GM23248 (cell line): ENCODE results near the gene RAB17. TPM values are rescaled to one million over a fixed set of nuclear protein-coding genes. Genes with fewer than 3 reads are reported as not detected.

ENCODE experiments used
- DNase-seq: peaks from one replicate; pipeline ENCODE4 v3.0.0-alpha.2; 2015
- H2AFZ ChIP-seq: fragments of 200-600 bp; sonication (generic); 2 replicates; pipeline ENCODE4 v1.6.1; 2016; ENCODE audit warnings: antibody characterized with exemption
- H3F3A ChIP-seq: fragments of 200-600 bp; sonication (generic); 2 replicates; pipeline ENCODE4 v1.6.1; 2016; ENCODE audit warnings: mild to moderate bottlenecking, antibody characterized with exemption, mixed run types; ENCODE audit not compliant: insufficient read depth
- H3K27ac ChIP-seq: fragments of 200-600 bp; sonication (generic); 2 replicates; pipeline ENCODE4 v1.5.1; 2016; ENCODE audit warnings: mild to moderate bottlenecking
- H3K27me3 ChIP-seq: fragments of 200-600 bp; sonication (generic); replicated peaks from 2 replicates; pipeline ENCODE4 v1.6.1; 2016; ENCODE audit warnings: mild to moderate bottlenecking; ENCODE audit not compliant: insufficient read depth
- H3K36me3 ChIP-seq: fragments of 200-600 bp; sonication (generic); 2 replicates; pipeline ENCODE4 v1.6.1; 2016; ENCODE audit warnings: low read depth, mild to moderate bottlenecking
- H3K4me1 ChIP-seq: fragments of 200-600 bp; sonication (generic); 2 replicates; pipeline ENCODE4 v1.6.1; 2016; ENCODE audit warnings: mild to moderate bottlenecking; ENCODE audit not compliant: insufficient read depth
- H3K4me2 ChIP-seq: fragments of 200-600 bp; sonication (generic); one replicate; pipeline ENCODE4 v1.6.1; 2016; ENCODE audit warnings: mild to moderate bottlenecking; ENCODE audit not compliant: unreplicated experiment
- H3K4me3 ChIP-seq: fragments of 200-600 bp; sonication (generic); 2 replicates; pipeline ENCODE4 v1.5.1; 2016; ENCODE audit warnings: mild to moderate bottlenecking
- H3K79me2 ChIP-seq: fragments of 200-600 bp; sonication (generic); 2 replicates; pipeline ENCODE4 v1.6.1; 2016; ENCODE audit warnings: mild to moderate bottlenecking; ENCODE audit not compliant: insufficient read depth
- H3K9ac ChIP-seq: fragments of 200-600 bp; sonication (generic); 2 replicates; pipeline ENCODE4 v1.6.1; 2016; ENCODE audit warnings: mild to moderate bottlenecking
- H3K9me2 ChIP-seq: fragments of 200-600 bp; sonication (generic); 2 replicates; pipeline ENCODE4 v1.6.1; 2016; ENCODE audit warnings: mixed run types, mild to moderate bottlenecking, moderate library complexity; ENCODE audit not compliant: insufficient read depth
- H3K9me3 ChIP-seq: fragments of 200-600 bp; sonication (generic); one replicate; pipeline ENCODE4 v1.6.1; 2017; ENCODE audit warnings: low read depth
- H4K20me1 ChIP-seq: fragments of 200-600 bp; sonication (generic); 2 replicates; pipeline ENCODE4 v1.6.0; 2016; ENCODE audit not compliant: insufficient read depth
- EZH2 ChIP-seq: fragments of 200-600 bp; sonication (generic); IDR thresholded peaks from 2 replicates; pipeline ENCODE4 v1.6.1; 2018; ENCODE audit warnings: antibody characterized with exemption, mild to moderate bottlenecking; ENCODE audit not compliant: insufficient read depth, poor library complexity, severe bottlenecking
- EZH2phosphoT487 ChIP-seq: fragments of 200-600 bp; sonication (generic); IDR thresholded peaks from 2 replicates; pipeline ENCODE4 v1.6.1; 2018; ENCODE audit warnings: antibody characterized with exemption, moderate library complexity, mild to moderate bottlenecking, low read depth; ENCODE audit not compliant: insufficient read depth
- WGBS, 2 experiments: methylation state at CpG; one replicate each; pipeline ENCODE4 v1.1.6; 2015 to 2017; ENCODE audit warnings: low lambda C conversion rate in 2 of 2, low coverage in 1 of 2; ENCODE audit errors: missing lambda C conversion rate in 2 of 2; 5-methylcytosine and 5-hydroxymethylcytosine counted together
- in situ Hi-C: fragments of 300-500 bp; cut with MboI; formaldehyde crosslinking; loops from 2 replicates; pipeline ENCODE4 v1.15.0; 2020
- polyA plus RNA-seq: library from polyadenylated mRNA; unstranded; fragments of >200 nt; fragmentation: Nextera tagmentation; extraction: Ambion mirVana; gene quantifications from 2 replicates; pipeline ENCODE4 v1.2.1, GENCODE V29; 2016
- total RNA-seq: library from RNA; depleted of rRNA; stranded (reverse); fragments of >200 nt; shearing (Covaris generic); gene quantifications from 2 replicates; pipeline ENCODE4 v1.2.3, GENCODE V29; 2014

Gene RAB17
- total and polyA plus RNA-seq, 2 experiments from 2014 or later: 1.7 TPM; not detected in 1

DNA sequence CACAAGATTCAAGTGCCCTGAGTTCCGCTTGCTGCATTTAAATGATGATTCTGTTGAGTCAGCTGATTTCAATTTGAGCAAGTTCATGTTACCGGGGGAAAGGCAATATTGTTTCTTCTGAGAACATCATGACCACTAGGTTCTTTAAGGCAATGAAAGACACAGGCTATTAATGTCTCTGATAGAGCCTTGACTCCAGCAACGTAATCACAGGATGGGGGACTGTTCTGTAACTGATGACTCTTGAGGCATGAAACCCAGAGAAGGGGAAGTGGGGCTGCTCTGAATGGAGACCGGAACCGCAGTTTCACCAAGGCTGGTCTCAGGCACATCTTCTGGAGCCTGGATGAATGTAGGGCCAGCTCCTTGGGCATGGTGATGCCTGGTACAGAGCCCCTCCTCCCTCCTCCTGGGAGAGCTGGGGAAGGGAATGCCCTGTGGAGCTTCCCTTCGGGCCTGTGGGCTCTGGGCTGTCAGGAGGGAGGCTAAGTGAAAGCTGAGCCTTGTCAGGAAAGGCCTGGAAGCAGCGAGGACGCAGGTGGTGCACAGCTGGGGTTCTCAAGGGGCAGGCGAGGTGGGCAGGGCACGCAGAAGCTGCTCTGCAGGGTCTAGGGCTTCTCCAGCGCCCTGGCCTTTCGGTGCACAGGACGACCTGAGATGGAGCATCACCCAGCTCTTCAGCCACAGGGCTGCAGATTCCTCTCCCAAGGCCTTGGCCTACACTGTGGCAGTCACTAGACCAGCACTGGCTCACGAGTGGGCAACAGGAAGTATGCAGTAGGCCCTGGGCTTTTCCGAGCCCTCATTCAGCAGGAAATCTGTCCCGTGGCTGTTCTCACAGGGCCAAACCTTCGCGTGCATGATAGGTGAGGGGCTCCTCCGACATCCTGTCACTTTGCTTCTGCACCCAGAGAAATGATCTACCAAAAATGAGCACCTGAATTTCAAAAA, 60.8 kb downstream of the RAB17 start:
- Histone ChIP-seq H3K27ac (no peak overlapping the region), H3K79me2 (no peaks in the 10 kb centered on the region), H3K9me2 (no peaks in the 10 kb centered on the region), H4K20me1 (no peaks in the 10 kb centered on the region), H2AFZ (no peak overlapping the region), H3K9ac (no peak overlapping the region), H3K36me3 (no peaks in the 10 kb centered on the region), H3K9me3 (no peaks in the 10 kb centered on the region), H3K4me2 (no peak overlapping the region), H3F3A (peaks cover 12% of the 10 kb centered on the region), H3K27me3 (no peaks in the 10 kb centered on the region), H3K4me3 (no peak overlapping the region), H3K4me1 (peaks cover 12% of the 10 kb centered on the region; the same call in 1 of the 2 replicates)
- no peak for TF ChIP-seq EZH2phosphoT487
- TF ChIP-seq EZH2: no peak
- 82% methylated on average over 19 of the region's 19 CpGs for WGBS, 2 experiments
- in situ Hi-C loops: no loop called here
- DNase-seq: no peak

DNA sequence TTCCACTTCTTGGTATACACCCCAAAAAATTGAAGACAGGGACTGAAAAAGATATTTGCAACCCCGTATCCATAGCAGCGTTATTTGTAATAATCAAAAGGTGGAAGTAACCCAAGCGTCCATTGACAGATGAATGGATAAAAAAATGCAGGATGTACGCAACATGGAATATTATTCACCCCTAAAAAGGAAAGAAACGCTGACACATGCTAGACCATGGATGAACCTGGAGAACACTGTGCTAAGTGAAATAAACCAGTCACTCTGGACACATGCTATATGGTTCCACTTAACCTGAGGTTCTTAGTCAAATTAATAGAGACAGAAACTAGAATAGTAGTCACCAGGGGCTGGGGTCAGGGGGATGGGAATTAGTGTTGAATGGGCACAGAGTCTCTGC, 62.8 kb downstream of the RAB17 start:
- Histone ChIP-seq H3K27ac (no peak overlapping the region), H3K36me3 (no peaks in the 10 kb centered on the region), H3K9me3 (no peaks in the 10 kb centered on the region), H3K9ac (no peak overlapping the region), H3K79me2 (no peaks in the 10 kb centered on the region), H3K27me3 (no peaks in the 10 kb centered on the region), H3F3A (peaks cover 1% of the 10 kb centered on the region), H2AFZ (no peak overlapping the region), H3K9me2 (no peaks in the 10 kb centered on the region), H3K4me1 (no peaks in the 10 kb centered on the region), H3K4me3 (no peak overlapping the region), H4K20me1 (no peaks in the 10 kb centered on the region), H3K4me2 (no peak overlapping the region)
- no peak for DNase-seq
- 86 to 95% methylated on average over 5 of the region's 5 CpGs for WGBS, 2 experiments
- in situ Hi-C loops: no loop called here
- TF ChIP-seq EZH2: no peak
- TF ChIP-seq EZH2phosphoT487: no peak

DNA sequence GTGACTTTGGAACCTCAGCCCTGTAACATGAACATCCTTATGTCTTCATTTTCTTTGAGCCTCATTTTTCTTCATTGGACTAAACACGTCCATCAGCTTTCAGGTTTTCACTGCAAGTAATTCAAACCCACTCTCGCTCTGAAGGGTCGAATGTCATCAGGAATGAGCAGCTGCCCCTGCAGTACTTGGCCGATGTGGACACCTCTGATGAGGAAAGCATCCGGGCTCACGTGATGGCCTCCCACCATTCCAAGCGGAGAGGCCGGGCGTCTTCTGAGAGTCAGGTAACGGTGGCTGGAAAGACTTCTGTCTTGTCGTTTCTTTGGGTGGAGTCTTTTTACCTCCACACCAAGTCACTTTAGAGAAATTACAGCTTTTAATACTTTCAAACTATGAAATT, 63.3 kb downstream of the RAB17 start:
- in situ Hi-C loops: no loop called here

DNA sequence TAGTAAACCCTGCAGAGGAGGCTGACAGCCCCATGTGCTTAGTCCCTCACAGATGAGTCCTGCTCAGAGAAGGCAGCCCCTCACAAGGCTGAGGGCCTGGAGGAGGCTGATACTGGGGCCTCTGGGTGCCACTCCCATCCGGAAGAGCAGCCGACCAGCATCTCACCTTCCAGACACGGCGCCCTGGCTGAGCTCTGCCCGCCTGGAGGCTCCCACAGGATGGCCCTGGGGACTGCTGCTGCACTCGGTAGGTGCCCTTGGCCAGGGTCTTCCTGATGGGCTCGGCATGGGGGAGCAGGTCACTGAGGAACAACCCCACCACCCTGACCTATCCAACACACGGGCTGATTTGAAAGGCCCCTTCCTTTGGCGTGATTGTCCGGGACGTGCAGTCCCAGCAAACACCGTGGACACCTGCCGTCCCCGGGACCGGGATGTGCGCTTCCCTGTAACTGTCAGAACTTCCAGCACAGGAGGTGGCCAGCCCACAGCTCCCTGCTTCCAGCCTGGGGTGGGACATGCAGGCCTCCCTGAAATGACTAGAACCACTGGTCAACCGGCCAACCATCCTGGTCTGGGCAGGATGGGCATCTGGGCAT, 64.9 kb downstream of the RAB17 start:
- no peaks in the 10 kb centered on the region for H3K27me3 ChIP-seq
- DNase-seq: no peak
- no peak overlapping the region for H3K4me3 ChIP-seq
- H3K79me2 ChIP-seq: no peaks in the 10 kb centered on the region
- no peaks in the 10 kb centered on the region for H4K20me1 ChIP-seq
- H2AFZ ChIP-seq: no peak overlapping the region
- H3K9ac ChIP-seq: no peak overlapping the region
- no peaks in the 10 kb centered on the region for H3K4me1 ChIP-seq
- no peak overlapping the region for H3K27ac ChIP-seq
- H3F3A ChIP-seq: no peaks in the 10 kb centered on the region
- H3K9me2 ChIP-seq: no peaks in the 10 kb centered on the region
- no peak for TF ChIP-seq EZH2
- TF ChIP-seq EZH2phosphoT487: no peak
- in situ Hi-C loops: no loop called here
- no peaks in the 10 kb centered on the region for H3K9me3 ChIP-seq
- 84 to 87% methylated on average over 17 of the region's 17 CpGs for WGBS, 2 experiments
- no peaks in the 10 kb centered on the region for H3K36me3 ChIP-seq
- H3K4me2 ChIP-seq: no peak overlapping the region

More for the DNA sequence above, 63.3 kb downstream of the RAB17 start:
- H3F3A ChIP-seq: no peaks in the 10 kb centered on the region
- no peak overlapping the region for H3K4me2 ChIP-seq
- H3K36me3 ChIP-seq: no peaks in the 10 kb centered on the region
- H4K20me1 ChIP-seq: no peaks in the 10 kb centered on the region
- no peaks in the 10 kb centered on the region for H3K9me3 ChIP-seq
- no peak overlapping the region for H2AFZ ChIP-seq
- TF ChIP-seq EZH2phosphoT487: no peak
- TF ChIP-seq EZH2: no peak
- no peak for DNase-seq
- no peaks in the 10 kb centered on the region for H3K4me1 ChIP-seq
- H3K79me2 ChIP-seq: no peaks in the 10 kb centered on the region
- no peaks in the 10 kb centered on the region for H3K27me3 ChIP-seq
- no peak overlapping the region for H3K4me3 ChIP-seq
- H3K9ac ChIP-seq: no peak overlapping the region
- WGBS, 2 experiments: 88% methylated on average over 11 of the region's 11 CpGs
- no peak overlapping the region for H3K27ac ChIP-seq
- H3K9me2 ChIP-seq: no peaks in the 10 kb centered on the region
